Measurements from ENCODE around the gene PEX13. TPM values are rescaled to one million over a fixed set of nuclear protein-coding genes. Genes with fewer than 3 reads are reported as not detected.

PEX13 gene
- total RNA-seq, 1 experiment from 2014 or later = 20.4 TPM

GRCh38 chr2:61091485-61091884, 74.0 kb downstream of the PEX13 start (continued):
- TF ChIP-seq IRF1 (CRISPR knock-in tag; IDR thresholded peaks at IDR 0.05) (no peak), NR1H2 (CRISPR knock-in tag; IDR thresholded peaks at IDR 0.05) (no peak), AR (CRISPR knock-in tag; IDR thresholded peaks at IDR 0.05) (no peak), EMX1 (CRISPR knock-in tag; IDR thresholded peaks at IDR 0.05) (no peak), ATF3 (CRISPR knock-in tag; conservative IDR thresholded peaks at IDR 0.05) (no peak), ZNF512 (CRISPR knock-in tag; IDR thresholded peaks at IDR 0.05; ENCODE audit: borderline replicate concordance) (no peak)

GRCh38 chr2:61096438-61096837, 78.9 kb downstream of the PEX13 start:
- no peak overlapping the region for H3K27ac Mint-ChIP-seq
- H3K4me1 Mint-ChIP-seq = no peaks in the 10 kb centered on the region
- 0 out of 2 replicates have a peak, but pooled peaks cover 6% of the 10 kb centered on the region for H3K9me3 Mint-ChIP-seq
- H3K36me3 Mint-ChIP-seq = no peaks in the 10 kb centered on the region
- POLR2A ChIA-PET = no interaction called here
- ATAC-seq (no peak), DNase-seq (ENCODE audit: low spot score) (no peak)
- no peaks in the 10 kb centered on the region for H3K27me3 Mint-ChIP-seq (ENCODE audit: low read depth)
- TF ChIP-seq ZNF121 (CRISPR knock-in tag; IDR thresholded peaks at IDR 0.05) = peak; percentile 74
- TF ChIP-seq ZBTB43 (CRISPR knock-in tag; IDR thresholded peaks at IDR 0.05) = no peak
- no peak overlapping the region for H3K4me3 Mint-ChIP-seq
- CTCF ChIA-PET = no interaction called here

GRCh38 chr2:61100801-61101200, 83.3 kb downstream of the PEX13 start:
- Mint-ChIP-seq H3K27ac (no peak overlapping the region), H3K27me3 (ENCODE audit: low read depth) (no peaks in the 10 kb centered on the region), H3K4me3 (no peak overlapping the region), H3K4me1 (no peaks in the 10 kb centered on the region), H3K36me3 (0 out of 2 replicates have a peak, but pooled peaks cover 2% of the 10 kb centered on the region), H3K9me3 (0 out of 2 replicates have a peak, but pooled peaks cover 6% of the 10 kb centered on the region)
- ChIA-PET POLR2A (no interaction called here), CTCF (no interaction called here)
- ATAC-seq (no peak), DNase-seq (ENCODE audit: low spot score) (no peak)
- TF ChIP-seq AFF4 (CRISPR knock-in tag; IDR thresholded peaks at IDR 0.05; ENCODE audit: borderline replicate concordance) (no peak), RORB (CRISPR knock-in tag; IDR thresholded peaks at IDR 0.05) (no peak), SP1 (CRISPR knock-in tag; conservative IDR thresholded peaks at IDR 0.05) (no peak), ZNF263 (CRISPR knock-in tag; IDR thresholded peaks at IDR 0.05; ENCODE audit: low read depth) (no peak), ESRRA (CRISPR knock-in tag; IDR thresholded peaks at IDR 0.05; ENCODE audit: borderline replicate concordance) (no peak), FOXP4 (CRISPR knock-in tag; IDR thresholded peaks at IDR 0.05) (no peak), MLX (CRISPR knock-in tag; IDR thresholded peaks at IDR 0.05) (no peak)

Data from WTC11 (cell line).